NCI-H226 (cell line): ENCODE measurements around the gene PRKAG2.

ENCODE experiments used
- DNase-seq: peaks from one replicate; pipeline ENCODE4 v3.0.0-alpha.2; 2015

Gene PRKAG2

GRCh38 chr7:151864081-151864480, 12.8 kb downstream of the PRKAG2 start:
- no peak for DNase-seq

DNA sequence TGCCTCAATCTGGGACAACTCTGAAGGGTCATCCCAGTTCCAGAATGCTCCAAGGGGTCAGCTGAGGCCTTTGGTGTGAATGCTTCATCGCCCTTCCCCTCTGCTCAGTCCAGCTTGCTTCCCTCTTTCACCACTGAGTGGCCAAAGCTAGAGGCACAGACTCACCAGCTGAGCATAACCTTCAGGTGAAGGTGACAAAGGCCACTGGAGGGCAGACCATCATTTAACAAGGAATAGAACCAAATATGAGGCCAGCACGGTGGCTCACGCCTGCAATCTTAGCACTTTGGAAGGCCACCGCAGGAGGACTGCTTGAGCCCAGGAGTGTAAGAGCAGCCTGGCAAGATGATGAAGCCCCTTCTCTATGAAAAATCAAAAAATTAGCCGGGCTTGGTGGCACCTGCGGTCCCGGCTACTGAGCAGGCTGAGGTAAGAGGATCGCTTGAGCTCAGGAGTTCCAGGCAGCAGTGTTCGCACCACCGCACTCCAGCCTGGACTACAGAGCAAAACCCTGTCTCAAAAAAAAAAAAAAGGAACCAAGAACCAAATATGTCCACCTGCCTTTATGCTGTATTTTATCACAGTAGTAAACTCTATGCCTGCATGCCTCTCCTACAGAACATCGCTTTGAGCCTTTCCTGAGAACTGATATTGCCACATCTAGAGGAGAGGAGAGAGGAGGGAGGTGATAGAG, 13.4 kb downstream of the PRKAG2 start:
- no peak for DNase-seq

GRCh38 chr7:151862606-151863381, 14.1 kb downstream of the PRKAG2 start:
- DNase-seq, result no peak

GRCh38 chr7:151861881-151862280, 15.0 kb downstream of the PRKAG2 start:
- DNase-seq, result no peak

DNA sequence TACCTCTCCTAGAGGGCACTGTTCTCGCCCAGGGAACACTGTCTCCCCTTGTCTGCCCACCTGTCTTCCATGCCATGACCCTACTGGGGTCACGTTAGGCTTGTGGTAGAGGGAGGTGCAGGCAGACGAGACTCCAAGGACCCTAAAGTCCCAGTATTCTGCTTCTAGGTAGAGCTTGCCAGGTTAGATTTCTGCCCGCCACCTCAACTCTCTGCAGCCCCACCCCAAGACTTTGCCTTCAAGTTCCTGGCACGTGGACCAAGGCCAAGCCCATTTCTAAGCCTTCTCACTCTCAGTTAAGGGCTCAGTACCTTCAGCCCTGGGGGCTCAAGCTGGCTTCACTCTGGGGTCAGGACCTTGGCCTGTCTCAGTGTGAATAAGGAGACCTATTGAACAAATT, 16.1 kb downstream of the PRKAG2 start:
- DNase-seq, result no peak

DNA sequence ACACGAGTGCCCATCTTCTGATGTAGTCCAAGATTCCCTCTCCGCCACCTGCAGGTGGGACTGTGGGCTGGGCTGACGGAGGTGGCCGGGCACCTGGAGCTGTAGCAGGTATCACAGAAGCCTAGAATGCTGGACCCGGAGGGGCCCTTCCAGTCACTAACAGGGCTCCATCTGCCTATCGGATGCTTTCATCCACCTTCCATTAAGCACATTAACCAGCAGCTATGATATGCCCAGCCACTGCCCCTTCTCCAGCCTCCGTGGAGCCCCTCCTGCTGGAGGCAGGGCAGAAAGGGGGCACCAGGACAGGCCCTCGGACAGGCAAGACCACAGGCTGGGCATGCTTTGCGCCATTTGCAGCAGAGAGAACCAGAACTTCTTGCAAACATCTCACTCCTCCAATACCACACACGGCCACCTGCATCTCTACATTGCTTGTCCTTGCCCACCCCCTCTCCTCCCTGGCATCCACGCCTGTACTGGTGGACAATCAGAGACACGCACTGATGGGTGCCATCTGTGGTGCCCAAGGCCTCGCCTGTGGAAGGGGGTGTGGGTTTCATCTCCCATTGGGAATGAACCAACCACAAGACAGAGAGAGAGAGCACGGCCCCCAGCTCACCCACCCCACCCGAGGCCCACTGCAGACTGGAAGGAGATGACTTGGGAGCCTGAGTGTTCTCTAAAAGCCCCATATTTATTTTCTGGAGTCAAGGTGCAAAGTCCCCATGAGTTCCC, 16.8 kb downstream of the PRKAG2 start:
- DNase-seq, result no peak

DNA sequence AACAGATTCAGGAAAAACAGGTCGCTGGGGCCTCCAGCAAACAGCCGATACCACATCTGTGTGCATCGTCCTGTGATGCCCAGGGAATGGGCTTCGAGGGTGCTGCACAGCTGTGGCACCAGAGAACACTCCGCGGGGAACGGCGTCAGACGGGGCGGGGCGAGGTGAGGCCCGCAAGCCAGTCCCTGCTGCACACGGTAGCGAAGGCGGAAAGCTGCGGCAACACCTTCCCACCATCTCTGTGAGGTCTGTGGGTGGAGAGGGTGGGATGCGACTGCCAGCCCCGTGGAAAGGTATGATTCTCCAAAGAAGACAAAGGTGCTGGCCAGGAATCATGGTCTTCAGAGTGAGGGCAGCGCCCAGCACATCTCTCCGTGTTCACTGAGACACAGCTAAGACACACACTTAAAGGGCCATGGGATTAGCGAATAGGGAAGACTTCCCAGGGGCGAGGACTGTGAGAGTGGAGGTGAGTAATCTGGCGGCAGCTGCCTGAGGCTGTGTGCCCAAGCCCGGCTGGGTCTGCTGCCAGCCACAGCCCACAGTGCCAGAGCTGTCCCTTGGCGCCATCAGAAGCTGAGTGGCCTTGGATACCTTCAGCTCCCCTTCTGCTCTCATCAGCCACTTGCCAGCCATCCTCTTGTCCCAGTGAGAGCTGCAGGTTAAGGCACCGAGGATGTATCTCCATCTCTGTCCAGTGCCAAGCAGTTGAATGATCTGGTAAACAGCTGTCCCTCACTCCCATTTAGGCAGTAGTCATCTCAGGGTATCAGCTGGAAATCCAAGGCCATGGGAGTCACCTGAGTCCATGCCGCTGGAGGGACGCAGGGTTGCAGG, 17.6 kb downstream of the PRKAG2 start:
- no peak for DNase-seq

- no peak for DNase-seq
Measured at GRCh38 chr7:151858456-151858855, 18.5 kb downstream of the PRKAG2 start.

- DNase-seq, result no peak
Measured at GRCh38 chr7:151857866-151858450, 19.0 kb downstream of the PRKAG2 start.

- DNase-seq, result no peak
Measured at GRCh38 chr7:151857412-151857811, 19.5 kb downstream of the PRKAG2 start.

GRCh38 chr7:151856516-151856915, 20.4 kb downstream of the PRKAG2 start:
- no peak for DNase-seq

DNA sequence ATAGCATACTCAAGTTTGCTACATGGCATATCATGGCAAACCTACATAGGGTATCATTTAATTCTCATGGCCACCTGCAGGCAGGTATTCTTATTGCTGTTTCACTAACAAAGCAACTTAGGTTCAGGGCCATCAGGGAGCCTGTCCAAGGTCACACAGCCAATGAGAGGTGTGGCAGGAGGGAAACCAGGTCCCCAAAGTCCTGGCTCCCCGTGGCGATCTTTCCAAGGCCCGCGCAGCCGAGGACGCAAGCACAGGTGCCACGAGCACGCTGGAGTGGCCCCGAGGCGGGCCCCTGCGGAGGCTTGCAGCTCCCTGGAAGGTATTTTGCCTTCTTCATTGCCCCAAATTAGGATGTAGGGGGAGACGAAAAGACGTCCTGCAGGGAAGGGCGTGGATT, 20.8 kb downstream of the PRKAG2 start:
- no peak for DNase-seq

GRCh38 chr7:151854720-151855071, 22.2 kb downstream of the PRKAG2 start:
- no peak for DNase-seq

DNA sequence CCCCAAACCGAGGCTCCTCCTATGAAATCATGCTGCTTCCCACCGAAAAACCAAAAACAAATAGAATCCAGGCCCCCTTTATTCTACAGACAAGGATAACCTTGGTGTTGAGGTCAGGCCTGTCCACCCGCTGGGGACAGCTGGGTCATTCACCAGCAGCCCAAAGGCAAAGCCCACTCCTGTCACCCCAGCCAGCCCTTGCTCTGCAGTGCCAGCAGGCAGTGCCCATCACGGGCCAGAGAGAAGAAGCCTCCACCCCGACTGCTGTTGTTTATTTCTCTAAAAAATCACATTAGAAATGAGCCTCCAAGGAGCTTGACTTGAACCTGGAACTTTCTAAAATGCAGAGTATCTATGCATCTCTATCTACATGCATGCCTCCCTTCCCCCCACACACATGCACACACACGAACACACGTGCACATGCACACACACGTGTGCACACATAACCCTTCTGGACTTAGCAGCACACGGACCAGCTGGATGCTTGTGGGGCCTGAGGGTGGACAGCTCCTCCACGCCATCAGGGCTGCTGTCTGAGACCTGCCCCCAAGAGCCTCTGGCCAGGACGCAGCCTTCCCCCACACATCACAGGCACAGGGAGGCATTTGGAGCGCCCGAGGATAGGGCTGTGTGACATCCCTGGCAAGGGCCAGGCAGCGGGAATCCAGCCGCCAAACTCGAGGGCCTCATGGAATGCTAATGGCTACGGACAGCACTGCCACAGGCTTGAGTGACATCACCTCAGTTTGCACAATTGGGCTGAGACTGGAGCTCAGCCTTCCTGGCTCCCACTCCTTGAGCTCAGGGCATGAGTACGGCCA, 22.8 kb downstream of the PRKAG2 start:
- no peak for DNase-seq

DNA sequence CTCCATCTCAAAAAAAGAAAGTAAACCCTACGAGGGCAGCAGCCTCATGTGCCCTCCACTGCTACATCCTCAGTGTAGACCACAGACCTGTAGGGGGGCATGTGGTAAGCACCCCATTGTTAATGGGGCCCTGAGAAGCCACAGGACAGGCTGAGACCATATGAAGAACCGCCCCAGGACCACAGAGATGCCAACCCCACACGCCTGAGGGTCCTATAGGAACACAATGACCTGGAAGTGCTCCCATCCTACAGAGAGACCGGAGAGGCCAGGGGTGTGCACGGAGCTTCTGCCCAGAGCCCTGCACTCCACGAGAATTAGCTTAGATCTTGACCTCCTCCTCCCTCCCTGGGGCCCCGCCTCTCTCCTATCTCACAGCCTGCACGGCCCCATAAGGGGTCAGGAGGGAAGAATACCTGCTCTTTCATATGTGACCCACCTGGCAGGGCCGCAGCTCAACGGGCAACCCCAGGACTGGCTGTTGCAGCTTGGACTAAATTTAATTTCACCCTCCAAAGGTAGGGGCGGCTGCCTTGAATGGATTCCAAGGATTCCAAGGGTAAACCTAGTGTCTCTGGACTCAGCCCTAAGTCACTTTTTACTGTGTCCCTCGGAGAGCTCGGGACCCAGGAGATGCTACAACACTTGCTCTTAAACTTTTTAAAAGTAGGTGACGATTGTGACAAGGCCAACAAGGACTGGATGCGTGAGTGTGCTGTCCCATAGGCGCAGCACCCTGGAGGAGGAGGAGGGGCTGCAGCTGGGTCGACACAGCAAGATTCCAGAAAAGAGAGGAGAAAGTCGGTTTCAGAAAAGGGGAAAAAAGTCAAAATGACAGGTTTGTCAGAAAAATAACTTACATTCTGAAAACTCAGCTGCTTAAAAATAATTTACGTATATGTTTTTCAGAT, 24.2 kb downstream of the PRKAG2 start:
- no peak for DNase-seq

DNA sequence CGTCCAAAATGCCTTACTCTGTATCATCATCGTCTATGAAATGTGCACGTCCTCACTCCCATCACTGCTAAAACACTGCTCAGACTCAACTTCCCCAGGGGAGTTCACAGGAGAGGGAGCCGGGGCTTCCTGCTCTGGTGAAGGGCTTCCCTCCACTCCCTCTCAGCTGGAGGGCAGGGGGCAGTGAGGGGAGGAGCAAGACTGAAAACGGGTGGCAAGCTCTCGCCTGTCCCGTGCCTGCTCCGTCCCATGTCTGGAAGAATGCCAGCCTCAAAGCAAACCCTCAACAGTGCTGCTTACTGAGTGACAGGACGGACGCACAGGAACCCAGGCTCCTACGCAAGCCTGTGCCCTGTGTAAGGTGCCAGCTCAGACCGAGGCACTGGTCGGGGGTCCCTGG, 25.1 kb downstream of the PRKAG2 start:
- no peak for DNase-seq

GRCh38 chr7:151851145-151851751, 25.7 kb downstream of the PRKAG2 start:
- no peak for DNase-seq

GRCh38 chr7:151850491-151851124, 26.3 kb downstream of the PRKAG2 start:
- DNase-seq, result no peak

DNA sequence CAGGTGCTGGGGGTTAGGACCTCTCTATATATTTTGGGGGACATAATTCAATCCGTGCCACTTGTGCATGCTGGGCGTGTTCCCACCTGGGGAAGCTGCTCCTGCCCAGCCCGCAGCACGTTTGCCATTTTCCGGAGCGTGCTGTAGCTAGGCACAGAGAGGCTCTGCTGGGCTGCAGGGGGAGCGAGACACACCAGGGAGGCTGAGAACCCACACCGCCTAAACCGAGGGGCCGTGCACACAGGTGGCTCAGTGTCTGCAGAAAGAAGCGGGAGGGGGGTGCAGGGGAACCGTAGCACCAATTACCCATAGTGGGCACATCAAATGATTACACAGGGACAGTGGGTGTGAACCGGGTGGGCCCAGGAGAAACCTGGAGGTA, 27.0 kb downstream of the PRKAG2 start:
- DNase-seq, result no peak
